Thyroid gland (tissue), 4 donors: ENCODE results near the gene ARHGAP10. TPM values are rescaled to one million over a fixed set of nuclear protein-coding genes. Genes with fewer than 3 reads are reported as not detected.

ENCODE experiments used
- DNase-seq, 2 donors: peaks; one replicate each; pipeline ENCODE4 v3.0.0-alpha.2; 2019
- H3K27ac ChIP-seq, 3 donors: fragments of 200-600 bp; sonication (generic); 1 replicate in 2 of 3; 2 replicates in 1 of 3; pipeline ENCODE4 v1.5.1; 2016 to 2019; ENCODE audit warnings: mild to moderate bottlenecking in 1 of 3, moderate library complexity in 1 of 3
- H3K27me3 ChIP-seq: fragments of 200-600 bp; sonication (generic); one replicate; pipeline ENCODE4 v1.5.1; 2019
- H3K36me3 ChIP-seq, 2 donors: fragments of 200-600 bp; sonication (generic); one replicate each; pipeline ENCODE4 v1.5.1; 2016 to 2019
- H3K4me1 ChIP-seq, 2 donors: fragments of 200-600 bp; sonication (generic); one replicate each; pipeline ENCODE4 v1.5.1; 2017 to 2019
- H3K4me3 ChIP-seq, 3 donors: fragments of 200-600 bp; sonication (generic); replicated peaks in 1 of 3; 1 replicate in 2 of 3; 2 replicates in 1 of 3; pipeline ENCODE4 v1.5.1; 2016; ENCODE audit warnings: mild to moderate bottlenecking in 1 of 3
- H3K9me3 ChIP-seq: fragments of 200-600 bp; sonication (generic); one replicate; pipeline ENCODE4 v1.5.1; 2017
- CTCF ChIP-seq, 6 experiments: fragments of 200-600 bp in 3 of 6; fragments of 450-650 bp in 3 of 6; sonication (generic) in 3 of 6; IDR thresholded peaks; one replicate each; pipeline ENCODE4 v1.5.1; 2016 to 2019; ENCODE audit warnings: antibody characterized with exemption in 6 of 6, mild to moderate bottlenecking in 2 of 6, inconsistent platforms in 1 of 6, moderate library complexity in 1 of 6
- POLR2A ChIP-seq, 2 donors: fragments of 450-650 bp; IDR thresholded peaks; one replicate each; pipeline ENCODE4 v1.6.1; 2017; ENCODE audit warnings: antibody characterized with exemption in 2 of 2, mild to moderate bottlenecking in 2 of 2, moderate library complexity in 1 of 2
- WGBS, 2 donors: methylation state at CpG; one replicate each; pipeline ENCODE4 v1.1.5; 2017; 5-methylcytosine and 5-hydroxymethylcytosine counted together
- intact Hi-C: fragments of 100-400 bp; cut with DNase I; formaldehyde crosslinking; loops from one replicate; pipeline ENCODE4 v1.15.1; 2023
- total RNA-seq, 4 donors: library from RNA; depleted of rRNA; stranded (reverse); fragments of >200 nt; gene quantifications; one replicate each; pipeline ENCODE4 v1.2.3, GENCODE V29; 2016

ARHGAP10 gene
- total RNA-seq, 4 donors from 2014 or later: 39.5 to 78.4 (median 42.0) TPM

- intact Hi-C loops: no loop called here
- no peaks in the 10 kb centered on the region for H3K9me3 ChIP-seq
- DNase-seq: no peak
- H3K4me3 ChIP-seq: no peak overlapping the region
- H3K4me1 ChIP-seq: no peaks in the 10 kb centered on the region
- no peaks in the 10 kb centered on the region for H3K36me3 ChIP-seq
- 90 to 91% methylated on average over 7 of the region's 7 CpGs for WGBS, 2 donors
- H3K27me3 ChIP-seq: no peaks in the 10 kb centered on the region
- no peak for TF ChIP-seq POLR2A (IDR thresholded peaks at IDR 0.05)
- TF ChIP-seq CTCF (IDR thresholded peaks at IDR 0.05): no peak
- H3K27ac ChIP-seq: no peak overlapping the region
Measured at GRCh38 chr4:147844781-147845180, 112.9 kb downstream of the ARHGAP10 start.

DNA sequence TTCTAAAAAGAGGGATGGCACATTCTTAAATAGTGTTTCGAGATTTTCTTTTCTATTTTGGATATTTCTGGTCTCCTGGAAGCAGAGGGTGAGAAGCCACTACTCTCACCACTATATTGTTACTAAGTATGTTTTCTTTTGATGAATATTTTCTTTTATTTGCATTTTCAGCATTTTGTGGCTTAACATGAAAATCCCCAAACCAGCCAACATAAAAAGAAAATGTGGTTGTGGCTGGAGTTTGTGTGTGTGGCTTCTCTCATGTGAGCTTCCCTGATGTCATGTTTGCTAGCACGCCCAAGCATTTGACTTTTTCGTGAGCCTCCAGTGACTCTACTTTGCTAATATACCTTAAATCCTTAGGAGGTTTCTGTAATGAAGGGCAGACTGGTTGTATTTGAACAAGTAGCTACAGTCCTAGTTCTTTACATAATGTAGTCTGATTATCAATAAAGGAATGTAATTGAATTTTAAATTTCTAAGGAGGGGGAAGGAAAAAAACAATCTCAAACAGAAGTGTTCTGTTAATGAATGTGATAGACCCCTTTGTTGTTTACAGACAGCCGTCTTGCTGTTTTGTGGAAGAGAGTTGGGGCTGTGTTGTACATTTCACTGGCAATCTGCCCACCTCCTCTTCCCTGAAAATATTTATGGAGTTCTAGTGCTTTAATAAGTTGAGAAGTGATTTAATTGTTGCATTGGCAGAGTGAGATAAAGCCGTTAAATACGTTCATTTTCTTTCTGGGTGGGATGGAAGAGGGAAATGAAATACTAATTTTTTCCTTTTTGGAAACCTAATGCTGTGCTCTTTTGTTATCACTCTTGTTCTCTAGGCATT is 114.6 kb downstream of the ARHGAP10 start:
- Histone ChIP-seq H3K36me3 (peaks cover 0 to 5% of the 10 kb centered on the region in 2 donors), H3K27me3 (no peaks in the 10 kb centered on the region), H3K4me3 (no peak overlapping the region), H3K4me1 (no peaks in the 10 kb centered on the region), H3K27ac (no peak overlapping the region), H3K9me3 (no peaks in the 10 kb centered on the region)
- TF ChIP-seq CTCF (IDR thresholded peaks at IDR 0.05): no peak
- no peak for TF ChIP-seq POLR2A (IDR thresholded peaks at IDR 0.05)
- DNase-seq: no peak
- 75 to 83% methylated on average over 6 of the region's 6 CpGs for WGBS, 2 donors
- intact Hi-C loops: no loop called here

GRCh38 chr4:147847751-147848590 is 116.1 kb downstream of the ARHGAP10 start:
- intact Hi-C loops: no loop called here
- TF ChIP-seq CTCF (IDR thresholded peaks at IDR 0.05) (no peak), POLR2A (IDR thresholded peaks at IDR 0.05) (no peak)
- Histone ChIP-seq H3K4me3 (no peak overlapping the region), H3K4me1 (no peaks in the 10 kb centered on the region), H3K27me3 (no peaks in the 10 kb centered on the region), H3K36me3 (peaks cover 0 to 5% of the 10 kb centered on the region in 2 donors), H3K27ac (peak overlapping the region in 1 of 3 donors; percentile 30), H3K9me3 (no peaks in the 10 kb centered on the region)
- WGBS, 2 donors: 72 to 82% methylated on average over 8 of the region's 8 CpGs
- DNase-seq: no peak

- intact Hi-C loops: no loop called here
- no peaks in the 10 kb centered on the region for H3K27me3 ChIP-seq
- H3K27ac ChIP-seq: peak overlapping the region in 1 of 3 donors; percentile 30
- peaks cover 0 to 5% of the 10 kb centered on the region in 2 donors for H3K36me3 ChIP-seq
- TF ChIP-seq CTCF (IDR thresholded peaks at IDR 0.05) (no peak), POLR2A (IDR thresholded peaks at IDR 0.05) (no peak)
- H3K4me1 ChIP-seq: no peaks in the 10 kb centered on the region
- no peak overlapping the region for H3K4me3 ChIP-seq
- no peaks in the 10 kb centered on the region for H3K9me3 ChIP-seq
- WGBS, 2 donors: 90 to 92% methylated on average over 2 of the region's 2 CpGs
- DNase-seq: no peak
Measured at GRCh38 chr4:147848634-147849033, 116.7 kb downstream of the ARHGAP10 start.
